ENCODE results near the gene NCDN.

The NCDN gene

GRCh38 chr1:35554266-35555211 lies 3.1 kb upstream of the NCDN start:
- DNase-seq, result no peak

GRCh38 chr1:35555212-35555584 lies 2.4 kb upstream of the NCDN start:
- DNase-seq, result no peak

GRCh38 chr1:35555601-35556477 lies 1.8 kb upstream of the NCDN start:
- peak in 1 of 56 donors; percentile 20 for DNase-seq

- no peak for DNase-seq
Observed at GRCh38 chr1:35556484-35557117, 998 bp upstream of the NCDN start.

- peak in 52 of 56 donors; percentile 82 to 100 (median 95) for DNase-seq
Observed at GRCh38 chr1:35557118-35557610, 435 bp upstream of the NCDN start, which contains the start of gene KIAA0319L. TSS of gene KIAA0319L (minus strand) at chr1:35557403. CDS start at chr1:35554491, 2,912 bp downstream.

- DNase-seq, result peak in 4 of 56 donors; percentile 12 to 42 (median 18)
Observed at GRCh38 chr1:35558374-35559316, 1.0 kb downstream of the NCDN start.

GRCh38 chr1:35559317-35559944 lies 1.8 kb downstream of the NCDN start:
- peak in 29 of 56 donors; percentile 13 to 75 (median 40) for DNase-seq

GRCh38 chr1:35560256-35561225 lies 2.9 kb downstream of the NCDN start:
- peak in 51 of 56 donors; percentile 28 to 90 (median 73) for DNase-seq

- DNase-seq, result no peak
Observed at GRCh38 chr1:35561297-35561971, 3.8 kb downstream of the NCDN start.

GRCh38 chr1:35561972-35562680 lies 4.5 kb downstream of the NCDN start:
- DNase-seq, result no peak

- DNase-seq, result no peak
Observed at GRCh38 chr1:35563166-35563565, 5.6 kb downstream of the NCDN start.

GRCh38 chr1:35564037-35564883 lies 6.7 kb downstream of the NCDN start:
- DNase-seq, result peak in 43 of 56 donors; percentile 20 to 82 (median 55)

GRCh38 chr1:35564884-35565741 lies 7.5 kb downstream of the NCDN start:
- no peak for DNase-seq

GRCh38 chr1:35565742-35566133 lies 8.1 kb downstream of the NCDN start:
- no peak for DNase-seq
